Measurements from ENCODE around the gene CCDC170. TPM values are rescaled to one million over a fixed set of nuclear protein-coding genes. Genes with fewer than 3 reads are reported as not detected.

The CCDC170 gene
- polyA plus RNA-seq, 1 donor from 2014 or later, result 0.15 TPM

- Histone ChIP-seq H3K4me3 (ENCODE audit: low read length) (no peak overlapping the region), H4K20me1 (ENCODE audit: insufficient read depth) (no peaks in the 10 kb centered on the region), H3K36me3 (ENCODE audit: insufficient read depth, low read length) (no peaks in the 10 kb centered on the region), H3K4me2 (ENCODE audit: low read length) (no peak overlapping the region), H3K27me3 (ENCODE audit: insufficient read depth, low read depth, low read length) (no peaks in the 10 kb centered on the region), H3F3A (ENCODE audit: insufficient read depth, low read length, poor library complexity, severe bottlenecking) (no peaks in the 10 kb centered on the region), H3K27ac (ENCODE audit: low read length) (no peak overlapping the region), H3K9me2 (ENCODE audit: insufficient read depth, low read length) (no peaks in the 10 kb centered on the region), H3K79me2 (replicated peaks; ENCODE audit: insufficient read depth, low read length) (no peaks in the 10 kb centered on the region), H3K9me3 (ENCODE audit: low read length) (peaks cover 3% of the 10 kb centered on the region), H3K9ac (ENCODE audit: low read length) (no peak overlapping the region), H2AFZ (ENCODE audit: low read depth, low read length) (no peak overlapping the region)
- TF ChIP-seq EP300 (conservative IDR thresholded peaks at IDR 0.05; ENCODE audit: poor library complexity, severe bottlenecking), result no peak
- TF ChIP-seq EZH2 (IDR thresholded peaks at IDR 0.05; ENCODE audit: borderline replicate concordance, insufficient read depth, low read length, poor library complexity, severe bottlenecking), result no peak
- TF ChIP-seq RAD21 (conservative IDR thresholded peaks at IDR 0.05), result no peak
- no peak for TF ChIP-seq TAF1 (IDR thresholded peaks at IDR 0.05; ENCODE audit: low read depth)
- no peak for TF ChIP-seq SMC3 (conservative IDR thresholded peaks at IDR 0.05; ENCODE audit: poor library complexity)
- TF ChIP-seq POLR2AphosphoS5 (IDR thresholded peaks at IDR 0.05), result no peak
- no peak for TF ChIP-seq MXI1 (conservative IDR thresholded peaks at IDR 0.05; ENCODE audit: poor library complexity, severe bottlenecking)
- TF ChIP-seq REST (IDR thresholded peaks at IDR 0.05; ENCODE audit: borderline replicate concordance), result no peak
- no peak for TF ChIP-seq CTCF (IDR thresholded peaks at IDR 0.05; ENCODE audit: poor library complexity, severe bottlenecking)
These were observed 53.3 kb downstream of the CCDC170 start for GRCh38 chr6:151546941-151547659.

GRCh38 chr6:151548201-151548600 lies 54.4 kb downstream of the CCDC170 start:
- TF ChIP-seq POLR2AphosphoS5 (IDR thresholded peaks at IDR 0.05) (no peak), EP300 (conservative IDR thresholded peaks at IDR 0.05; ENCODE audit: poor library complexity, severe bottlenecking) (no peak), EZH2 (IDR thresholded peaks at IDR 0.05; ENCODE audit: borderline replicate concordance, insufficient read depth, low read length, poor library complexity, severe bottlenecking) (no peak), SMC3 (conservative IDR thresholded peaks at IDR 0.05; ENCODE audit: poor library complexity) (no peak), RAD21 (conservative IDR thresholded peaks at IDR 0.05) (no peak), TAF1 (IDR thresholded peaks at IDR 0.05; ENCODE audit: low read depth) (no peak), MXI1 (conservative IDR thresholded peaks at IDR 0.05; ENCODE audit: poor library complexity, severe bottlenecking) (no peak), REST (IDR thresholded peaks at IDR 0.05; ENCODE audit: borderline replicate concordance) (no peak), CTCF (IDR thresholded peaks at IDR 0.05; ENCODE audit: poor library complexity, severe bottlenecking) (no peak)
- no peaks in the 10 kb centered on the region for H3K9me2 ChIP-seq (ENCODE audit: insufficient read depth, low read length)

More at GRCh38 chr6:151548201-151548600, 54.4 kb downstream of the CCDC170 start:
- H3F3A ChIP-seq (ENCODE audit: insufficient read depth, low read length, poor library complexity, severe bottlenecking), result no peaks in the 10 kb centered on the region
- no peak overlapping the region for H3K4me3 ChIP-seq (ENCODE audit: low read length)
- H3K79me2 ChIP-seq (replicated peaks; ENCODE audit: insufficient read depth, low read length), result no peaks in the 10 kb centered on the region
- no peaks in the 10 kb centered on the region for H3K27me3 ChIP-seq (ENCODE audit: insufficient read depth, low read depth, low read length)
- H2AFZ ChIP-seq (ENCODE audit: low read depth, low read length), result no peak overlapping the region
- peaks cover 3% of the 10 kb centered on the region for H3K9me3 ChIP-seq (ENCODE audit: low read length)
- no peaks in the 10 kb centered on the region for H3K36me3 ChIP-seq (ENCODE audit: insufficient read depth, low read length)
- no peaks in the 10 kb centered on the region for H4K20me1 ChIP-seq (ENCODE audit: insufficient read depth)
- no peak overlapping the region for H3K4me2 ChIP-seq (ENCODE audit: low read length)
- no peak overlapping the region for H3K9ac ChIP-seq (ENCODE audit: low read length)
- H3K27ac ChIP-seq (ENCODE audit: low read length), result no peak overlapping the region
